Naive thymus-derived CD8-positive, alpha-beta T cell (primary cell): ENCODE measurements around the gene BPTF. TPM values are rescaled to one million over a fixed set of nuclear protein-coding genes. Genes with fewer than 3 reads are reported as not detected.
"Not testable (repeated sequence)": the region's sequence is repeated elsewhere in the genome, so short reads cannot be mapped to it uniquely, and the experiment has no call there.

ENCODE experiments used
- ATAC-seq, 2 donors: fragments of 150-1000 bp; cut with Tn5 transposase in 1 of 2; sonication (Bioruptor Pico), chemical (Tn5 transposase) in 1 of 2; 1 replicate in 1 of 2; 2 replicates in 1 of 2; pipeline ENCODE4 v1.10.0; 2021; ENCODE audit warnings: mild to moderate bottlenecking in 2 of 2, moderate library complexity in 2 of 2
- POLR2A ChIA-PET: fragments of 350-600 bp; sonication (Branson Sonifier 250); formaldehyde crosslinking; loops from one replicate; lab custom pipeline; 2021; ENCODE audit warnings: antibody characterized with exemption; lab: Charles Lee
- DNase-seq, 10 donors: peaks; one replicate each; pipeline versions ENCODE4 v3.0.0 to v3.0.0-alpha.2; 2020 to 2022
- H3K27ac Mint-ChIP-seq, 10 donors: one replicate each; pipeline ENCODE4 v1.8.0; 2020 to 2022; ENCODE audit warnings: mild to moderate bottlenecking in 10 of 10, mixed read lengths in 10 of 10, moderate library complexity in 4 of 10, inconsistent platforms in 1 of 10
- H3K27me3 Mint-ChIP-seq, 5 donors: one replicate each; pipeline ENCODE4 v1.8.0; 2021 to 2022; ENCODE audit warnings: mixed read lengths in 5 of 5
- H3K36me3 Mint-ChIP-seq, 3 donors: one replicate each; pipeline ENCODE4 v1.8.0; 2020 to 2022; ENCODE audit warnings: mixed read lengths in 3 of 3, mild to moderate bottlenecking in 2 of 3, inconsistent platforms in 1 of 3
- H3K4me1 Mint-ChIP-seq, 4 donors: one replicate each; pipeline ENCODE4 v1.8.0; 2021 to 2022; ENCODE audit warnings: mixed read lengths in 4 of 4
- H3K4me3 Mint-ChIP-seq, 10 donors: one replicate each; pipeline ENCODE4 v1.8.0; 2020 to 2022; ENCODE audit warnings: mild to moderate bottlenecking in 10 of 10, mixed read lengths in 10 of 10, moderate library complexity in 6 of 10, inconsistent platforms in 1 of 10
- H3K9me3 Mint-ChIP-seq, 9 donors: one replicate each; pipeline ENCODE4 v1.8.0; 2020 to 2022; ENCODE audit warnings: mixed read lengths in 9 of 9, mild to moderate bottlenecking in 3 of 9, inconsistent platforms in 1 of 9, moderate library complexity in 1 of 9
- polyA plus RNA-seq, 3 donors: library from polyadenylated mRNA; unstranded; fragments of 300-500 nt; fragmentation: Illumina TruSeq; gene quantifications; one replicate each; pipeline ENCODE4 v1.2.3, GENCODE V29; 2021
- total RNA-seq, 8 experiments: library from RNA in 2 of 8; stranded (reverse) in 2 of 8; gene quantifications; one replicate each; pipeline ENCODE4 v1.2.3 and lab custom pipeline; 2021 to 2026

Gene BPTF
- total and polyA plus RNA-seq, 5 experiments from 2014 or later = 9.9 to 194 (median 18.8) TPM

GRCh38 chr17:67902511-67903231 lies 77.4 kb downstream of the BPTF start:
- no peak for ATAC-seq
- no peaks in the 10 kb centered on the region for H3K9me3 Mint-ChIP-seq
- H3K27ac Mint-ChIP-seq = peak overlapping the region in 5 of 10 donors; percentile 19 to 63 (median 38)
- peaks cover 0 to 84% (median 16%) of the 10 kb centered on the region in 3 donors for H3K36me3 Mint-ChIP-seq
- H3K4me1 Mint-ChIP-seq = no peaks in the 10 kb centered on the region
- DNase-seq = no peak
- POLR2A ChIA-PET = no interaction called here
- H3K4me3 Mint-ChIP-seq = no peak overlapping the region
- H3K27me3 Mint-ChIP-seq = no peaks in the 10 kb centered on the region

- H3K4me3 Mint-ChIP-seq, H3K27me3 Mint-ChIP-seq, DNase-seq, H3K9me3 Mint-ChIP-seq, ATAC-seq, H3K4me1 Mint-ChIP-seq, POLR2A ChIA-PET: not testable (repeated sequence)
- peaks cover 0 to 89% (median 24%) of the 10 kb centered on the region in 3 donors for H3K36me3 Mint-ChIP-seq
- peak overlapping the region in 1 of 10 donors; percentile 4 for H3K27ac Mint-ChIP-seq
These were observed 80.0 kb downstream of the BPTF start for GRCh38 chr17:67905298-67905697.

GRCh38 chr17:67910117-67910803 lies 85.0 kb downstream of the BPTF start:
- H3K36me3 Mint-ChIP-seq = peaks cover 11 to 93% (median 40%) of the 10 kb centered on the region in 3 donors
- H3K4me3 Mint-ChIP-seq, H3K27me3 Mint-ChIP-seq, H3K4me1 Mint-ChIP-seq, ATAC-seq, DNase-seq, POLR2A ChIA-PET, H3K9me3 Mint-ChIP-seq: not testable (repeated sequence)
- H3K27ac Mint-ChIP-seq = peak overlapping the region in 1 of 10 donors; percentile 48

GRCh38 chr17:67911059-67911782 lies 85.9 kb downstream of the BPTF start:
- Mint-ChIP-seq H3K36me3 (peaks cover 11 to 95% (median 40%) of the 10 kb centered on the region in 3 donors), H3K4me1 (peaks cover 7 to 13% (median 12%) of the 10 kb centered on the region in 4 donors), H3K9me3 (no peaks in the 10 kb centered on the region), H3K4me3 (no peak overlapping the region), H3K27ac (peak overlapping the region in 2 of 10 donors; percentile 26 to 57), H3K27me3 (no peaks in the 10 kb centered on the region)
- no peak for ATAC-seq
- no peak for DNase-seq
- POLR2A ChIA-PET = no interaction called here

GRCh38 chr17:67912088-67912487 lies 86.8 kb downstream of the BPTF start:
- no peak for ATAC-seq
- no peak overlapping the region for H3K4me3 Mint-ChIP-seq
- peaks cover 11 to 88% (median 36%) of the 10 kb centered on the region in 3 donors for H3K36me3 Mint-ChIP-seq
- no peaks in the 10 kb centered on the region for H3K9me3 Mint-ChIP-seq
- H3K4me1 Mint-ChIP-seq = peaks cover 7 to 13% (median 12%) of the 10 kb centered on the region in 4 donors
- peak overlapping the region in 4 of 10 donors; percentile 2 to 57 (median 26) for H3K27ac Mint-ChIP-seq
- no peaks in the 10 kb centered on the region for H3K27me3 Mint-ChIP-seq
- POLR2A ChIA-PET = no interaction called here
- no peak for DNase-seq

GRCh38 chr17:67912656-67913055 lies 87.4 kb downstream of the BPTF start:
- ATAC-seq (no peak), DNase-seq (no peak)
- POLR2A ChIA-PET = no interaction called here
- Mint-ChIP-seq H3K4me1 (peaks cover 7 to 13% (median 12%) of the 10 kb centered on the region in 4 donors), H3K36me3 (peaks cover 11 to 83% (median 32%) of the 10 kb centered on the region in 3 donors), H3K9me3 (no peaks in the 10 kb centered on the region), H3K27me3 (no peaks in the 10 kb centered on the region), H3K27ac (peak overlapping the region in 4 of 10 donors; percentile 2 to 78 (median 42)), H3K4me3 (no peak overlapping the region)

- Mint-ChIP-seq H3K36me3 (peaks cover 0 to 71% (median 14%) of the 10 kb centered on the region in 3 donors), H3K27me3 (no peaks in the 10 kb centered on the region), H3K27ac (no peak overlapping the region), H3K4me1 (peaks cover 0 to 8% (median 6%) of the 10 kb centered on the region in 4 donors), H3K9me3 (no peaks in the 10 kb centered on the region), H3K4me3 (no peak overlapping the region)
- ATAC-seq = no peak
- DNase-seq = no peak
- POLR2A ChIA-PET = no interaction called here
These were observed 94.9 kb downstream of the BPTF start for GRCh38 chr17:67920212-67920611.

- H3K27me3 Mint-ChIP-seq = no peaks in the 10 kb centered on the region
- no peak for DNase-seq
- no peak overlapping the region for H3K4me3 Mint-ChIP-seq
- peaks cover 0 to 73% (median 15%) of the 10 kb centered on the region in 3 donors for H3K36me3 Mint-ChIP-seq
- peaks cover 0 to 3% (median 0%) of the 10 kb centered on the region in 4 donors for H3K4me1 Mint-ChIP-seq
- POLR2A ChIA-PET = no interaction called here
- H3K27ac Mint-ChIP-seq = peak overlapping the region in 6 of 10 donors; percentile 7 to 81 (median 53)
- no peaks in the 10 kb centered on the region for H3K9me3 Mint-ChIP-seq
- no peak for ATAC-seq
These were observed 97.2 kb downstream of the BPTF start for GRCh38 chr17:67922503-67922902.

- H3K27me3 Mint-ChIP-seq, H3K4me1 Mint-ChIP-seq, H3K9me3 Mint-ChIP-seq, DNase-seq, POLR2A ChIA-PET, ATAC-seq, H3K4me3 Mint-ChIP-seq: not testable (repeated sequence)
- Mint-ChIP-seq H3K27ac (peak overlapping the region in 3 of 10 donors; percentile 12 to 54 (median 28)), H3K36me3 (peaks cover 0 to 81% (median 5%) of the 10 kb centered on the region in 3 donors)
These were observed 103.5 kb downstream of the BPTF start for GRCh38 chr17:67928842-67929241.

- H3K4me1 Mint-ChIP-seq = no peaks in the 10 kb centered on the region
- H3K9me3 Mint-ChIP-seq = no peaks in the 10 kb centered on the region
- ATAC-seq (no peak), DNase-seq (no peak)
- POLR2A ChIA-PET = no interaction called here
- H3K27me3 Mint-ChIP-seq = no peaks in the 10 kb centered on the region
- H3K4me3 Mint-ChIP-seq = no peak overlapping the region
- H3K27ac Mint-ChIP-seq = no peak overlapping the region
- peaks cover 0 to 81% (median 1%) of the 10 kb centered on the region in 3 donors for H3K36me3 Mint-ChIP-seq
These were observed 105.9 kb downstream of the BPTF start for GRCh38 chr17:67931227-67931626.

- Mint-ChIP-seq H3K9me3 (no peaks in the 10 kb centered on the region), H3K4me3 (no peak overlapping the region), H3K27ac (peak overlapping the region in 2 of 10 donors; percentile 31 to 80), H3K4me1 (peaks cover 0 to 3% (median 0%) of the 10 kb centered on the region in 4 donors), H3K27me3 (no peaks in the 10 kb centered on the region), H3K36me3 (peaks cover 10 to 91% (median 11%) of the 10 kb centered on the region in 3 donors)
- ATAC-seq = no peak
- POLR2A ChIA-PET = no interaction called here
- peak in 2 of 10 donors; percentile 2 to 7 for DNase-seq
These were observed 117.5 kb downstream of the BPTF start for GRCh38 chr17:67942810-67943209.

- ATAC-seq = no peak
These were observed 118.7 kb downstream of the BPTF start for GRCh38 chr17:67944035-67944434.

More at GRCh38 chr17:67944035-67944434, 118.7 kb downstream of the BPTF start:
- Mint-ChIP-seq H3K4me3 (no peak overlapping the region), H3K27me3 (no peaks in the 10 kb centered on the region), H3K27ac (no peak overlapping the region), H3K9me3 (no peaks in the 10 kb centered on the region), H3K36me3 (peaks cover 16 to 93% (median 17%) of the 10 kb centered on the region in 3 donors), H3K4me1 (peaks cover 0 to 3% (median 0%) of the 10 kb centered on the region in 4 donors)
- POLR2A ChIA-PET = no interaction called here
- no peak for DNase-seq
